ENCODE data around the gene BCAS3.

The BCAS3 gene

DNA sequence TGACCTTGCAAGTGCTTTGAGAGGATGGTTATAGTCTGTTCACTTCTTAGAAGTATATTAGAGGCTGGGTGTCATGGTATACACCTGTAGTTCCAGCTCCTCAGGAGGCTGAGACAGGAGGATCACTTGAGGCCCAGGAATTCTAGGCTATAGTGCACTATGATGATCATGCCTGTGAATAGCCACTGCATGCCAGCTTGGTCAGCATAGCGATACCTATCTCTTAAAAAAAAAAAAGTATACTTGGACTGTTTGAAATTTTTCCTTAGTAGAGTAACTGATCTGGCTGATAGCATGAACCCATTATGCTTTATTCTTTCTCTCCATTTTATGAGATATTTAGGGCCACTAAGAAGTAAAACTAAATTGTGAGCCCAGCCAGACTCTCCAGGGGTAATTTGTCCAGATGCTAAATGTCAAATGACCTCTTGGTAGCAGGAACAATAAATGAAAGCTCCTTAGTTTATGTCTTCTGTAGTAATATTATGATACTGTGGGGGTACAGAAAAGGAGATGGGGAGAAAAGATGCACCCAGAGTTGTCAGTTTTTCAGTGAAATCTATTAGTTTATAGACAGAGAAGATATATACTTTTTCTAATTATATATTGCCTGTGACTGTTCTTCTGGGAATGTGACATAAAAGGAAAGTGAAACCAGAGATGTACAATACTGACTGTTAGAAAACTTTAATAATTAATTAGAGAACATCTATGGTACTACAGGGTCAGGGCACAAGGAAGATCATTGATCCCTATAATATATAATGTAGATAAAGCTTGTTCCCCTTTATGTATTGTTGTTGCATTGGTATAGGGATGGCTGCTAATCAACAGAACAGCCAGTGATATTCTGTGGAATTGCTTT lies 386.7 kb downstream of the BCAS3 start:
- no peak for DNase-seq (ENCODE audit: low read depth in 2 of 2)

- no peak for DNase-seq (ENCODE audit: low read depth in 2 of 2)
These were observed 387.7 kb downstream of the BCAS3 start for GRCh38 chr17:61065263-61065773.

GRCh38 chr17:61066062-61066461 lies 388.4 kb downstream of the BCAS3 start:
- no peak for DNase-seq (ENCODE audit: low read depth in 2 of 2)

GRCh38 chr17:61070649-61071048 lies 393.0 kb downstream of the BCAS3 start:
- no peak for DNase-seq (ENCODE audit: low read depth in 2 of 2)

DNA sequence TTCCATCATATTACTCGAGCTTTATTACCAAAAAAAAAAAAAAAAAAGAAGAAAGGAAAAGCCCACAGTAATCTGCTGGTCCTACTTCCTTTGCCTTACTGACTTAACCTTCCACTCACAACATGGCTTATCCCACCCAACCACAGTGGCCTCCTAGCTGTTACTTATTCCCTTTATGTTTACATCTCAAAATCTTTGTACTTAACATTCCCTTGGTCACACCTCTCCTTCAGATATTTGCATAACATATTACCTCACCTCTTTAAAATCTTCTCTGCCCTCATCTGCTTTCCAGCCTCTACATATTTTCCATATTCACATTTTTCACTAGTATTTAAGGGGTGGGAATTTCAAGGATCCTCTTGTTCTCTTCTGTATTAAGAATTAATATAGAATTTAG lies 395.0 kb downstream of the BCAS3 start:
- no peak for DNase-seq (ENCODE audit: low read depth in 2 of 2)

DNA sequence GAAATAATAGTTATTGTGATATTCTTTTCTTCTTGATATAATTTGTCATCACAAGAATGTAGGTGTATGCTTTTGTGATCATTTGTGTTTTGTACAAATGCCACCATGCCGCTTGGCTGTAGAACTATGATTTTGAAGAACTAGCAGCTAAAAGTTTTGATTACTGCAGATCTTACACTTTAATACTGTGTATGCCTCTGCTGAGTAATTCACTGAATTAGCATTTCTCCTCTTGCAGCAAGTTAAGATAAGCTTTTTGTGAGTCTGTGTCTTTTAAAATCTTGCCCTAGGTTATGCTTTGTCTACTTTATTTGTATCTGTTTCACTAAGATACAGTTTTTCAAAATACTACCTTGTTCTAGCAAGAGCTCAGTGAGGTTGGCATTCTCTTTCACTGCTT lies 395.5 kb downstream of the BCAS3 start:
- DNase-seq (ENCODE audit: low read depth in 2 of 2), result no peak

DNA sequence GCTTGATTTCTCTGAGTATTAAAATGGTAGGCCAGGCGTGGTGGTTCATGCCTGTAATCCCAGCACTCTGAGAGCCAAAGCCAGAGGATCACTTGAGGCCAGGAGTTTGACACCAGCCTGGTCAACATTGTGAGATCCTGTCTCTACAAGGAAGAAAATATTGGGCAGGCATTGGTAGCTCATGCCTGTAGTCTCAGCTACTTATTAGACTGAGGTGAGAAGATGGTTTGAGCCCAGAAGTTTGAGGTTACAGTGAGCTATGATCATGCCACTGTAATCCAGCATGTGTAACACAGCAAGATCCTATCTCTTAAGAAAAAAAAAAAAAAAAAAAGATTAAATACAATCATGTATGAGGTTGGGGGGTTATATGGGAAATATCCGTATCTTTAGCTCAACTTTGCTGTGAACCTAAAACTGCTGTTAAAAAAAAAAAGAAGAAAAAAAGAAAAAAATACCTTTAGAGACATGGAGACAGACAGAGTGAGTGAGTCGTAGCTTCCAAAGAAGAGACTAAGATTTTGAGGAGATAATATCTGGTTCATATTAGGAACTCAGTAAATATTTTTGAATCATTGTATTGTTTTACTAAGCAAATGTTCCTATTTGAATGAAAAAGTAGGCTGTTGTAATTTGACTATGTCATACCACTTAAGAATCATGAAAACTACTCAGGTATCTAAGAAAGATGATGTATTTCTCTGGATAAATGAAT lies 396.3 kb downstream of the BCAS3 start:
- no peak for DNase-seq (ENCODE audit: low read depth in 2 of 2)

DNA sequence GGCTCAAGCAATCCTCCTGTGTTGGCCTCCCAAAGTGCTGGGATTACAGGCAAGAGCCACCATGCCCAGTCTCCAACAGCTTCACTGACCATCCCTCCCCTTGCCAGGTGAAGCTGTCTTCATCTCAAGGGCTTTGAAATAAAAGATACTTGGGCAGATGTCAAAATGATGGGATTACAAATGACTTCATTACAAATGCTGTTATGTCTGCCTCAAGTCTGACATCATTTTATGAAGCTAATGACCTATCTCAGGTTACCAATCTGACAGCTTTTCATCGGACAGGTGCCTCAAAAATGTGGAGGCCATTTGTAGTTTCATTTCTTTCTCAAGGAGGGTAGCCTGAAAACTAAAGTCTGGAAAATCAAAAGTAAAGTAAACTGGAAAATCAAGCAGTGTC lies 398.3 kb downstream of the BCAS3 start:
- DNase-seq (ENCODE audit: low read depth in 2 of 2), result no peak

DNA sequence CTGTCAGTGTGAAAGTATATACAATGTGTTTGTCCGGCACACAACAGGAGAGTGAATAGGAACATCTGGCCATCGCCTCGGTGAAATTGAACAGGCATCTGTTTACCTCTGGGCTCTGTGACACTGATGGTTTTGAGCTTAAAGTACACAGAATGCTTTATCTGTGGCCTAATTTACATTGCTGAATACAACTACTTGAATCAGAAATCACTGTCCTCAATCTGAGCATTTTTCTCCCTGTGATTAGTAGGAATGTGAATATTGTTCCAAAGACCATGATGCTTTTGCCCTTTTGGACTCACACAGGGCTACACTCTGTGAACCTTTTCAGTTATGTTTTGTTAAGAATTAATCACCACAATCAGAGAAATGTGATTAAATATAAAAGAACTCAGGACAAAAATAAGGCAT lies 399.0 kb downstream of the BCAS3 start:
- no peak for DNase-seq (ENCODE audit: low read depth in 2 of 2)

- DNase-seq (ENCODE audit: low read depth in 2 of 2), result no peak
These were observed 404.3 kb downstream of the BCAS3 start for GRCh38 chr17:61081959-61082358.

GRCh38 chr17:61084260-61084659 lies 406.6 kb downstream of the BCAS3 start:
- DNase-seq (ENCODE audit: low read depth in 2 of 2), result no peak

DNA sequence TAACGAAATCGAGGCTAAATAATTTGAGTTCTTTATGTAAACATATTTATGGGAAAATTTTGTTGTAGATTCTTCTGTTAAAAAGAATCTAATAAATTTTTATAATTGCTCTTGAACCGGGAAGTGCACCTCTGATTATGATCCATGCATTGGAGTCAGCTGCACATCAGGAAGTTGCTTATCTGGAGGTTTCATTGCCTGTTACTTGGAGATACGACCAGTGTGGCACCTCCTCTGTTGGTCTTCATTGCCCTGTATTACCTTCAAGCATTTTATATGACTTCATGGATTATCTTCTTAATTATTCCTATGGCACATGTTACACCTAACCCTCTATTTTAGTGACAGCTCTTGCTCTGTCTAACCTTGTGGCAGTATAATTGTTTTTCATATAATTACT lies 409.4 kb downstream of the BCAS3 start:
- no peak for DNase-seq (ENCODE audit: low read depth in 2 of 2)

DNA sequence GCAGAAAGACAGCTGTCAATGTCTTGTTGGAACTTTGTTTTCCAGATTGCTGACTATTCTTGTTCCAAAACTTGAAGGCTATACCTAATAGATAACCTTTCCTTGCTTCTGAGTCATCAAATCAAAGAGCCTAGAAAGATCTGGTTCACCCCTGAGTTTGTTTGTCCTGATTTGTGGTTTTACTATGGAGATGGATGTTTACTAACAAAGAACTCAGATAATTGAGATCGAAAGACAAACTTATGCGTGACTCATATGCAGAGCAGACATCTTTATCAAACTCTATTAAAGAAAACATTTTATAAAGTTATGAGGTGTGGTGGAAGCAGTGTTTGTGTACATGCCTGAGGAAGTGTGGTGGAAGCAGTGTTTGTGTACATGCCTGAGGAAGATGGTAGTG lies 410.9 kb downstream of the BCAS3 start:
- DNase-seq (ENCODE audit: low read depth in 2 of 2), result no peak

- DNase-seq (ENCODE audit: low read depth in 2 of 2), result no peak
These were observed 413.4 kb downstream of the BCAS3 start for GRCh38 chr17:61091096-61091495.

DNA sequence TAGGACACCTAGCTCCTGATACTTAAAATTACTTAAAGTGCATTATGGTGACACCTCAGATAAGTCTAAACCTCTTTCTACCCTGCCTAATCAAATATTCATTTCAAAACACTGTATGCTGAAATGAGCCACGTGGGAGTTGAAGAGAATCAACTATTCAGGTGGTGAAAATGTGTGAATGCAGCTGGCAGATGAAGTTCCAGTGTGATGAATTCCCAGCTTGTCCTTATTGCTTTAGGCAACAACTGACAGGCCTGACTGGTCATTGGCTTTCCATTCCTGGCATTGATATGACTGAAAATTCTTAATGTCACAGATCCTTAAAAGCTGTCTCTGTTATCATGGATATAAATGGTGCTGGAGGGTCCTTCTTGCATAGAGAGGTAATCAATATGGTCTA lies 420.1 kb downstream of the BCAS3 start:
- no peak for DNase-seq (ENCODE audit: low read depth in 2 of 2)

GRCh38 chr17:61106354-61106753 lies 428.7 kb downstream of the BCAS3 start:
- no peak for DNase-seq (ENCODE audit: low read depth in 2 of 2)

DNA sequence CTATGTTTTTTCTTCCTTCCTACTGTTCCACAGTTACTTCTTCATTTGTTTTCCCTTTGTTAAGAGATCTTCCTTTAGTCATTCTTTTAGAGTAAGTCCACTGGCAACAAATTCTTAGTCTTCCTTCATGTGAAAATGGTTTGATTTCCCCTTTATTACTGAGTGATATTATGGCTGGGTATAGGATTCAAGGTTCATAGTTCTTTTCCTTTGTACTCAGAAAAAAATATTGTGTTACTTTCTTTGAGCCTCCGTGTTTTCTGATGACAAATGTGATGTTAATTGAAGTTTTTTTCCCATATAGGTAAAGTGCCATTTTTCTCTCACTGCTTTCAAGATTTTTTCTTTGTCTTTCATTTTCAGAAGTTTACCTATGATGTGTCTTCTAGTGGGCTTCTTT lies 438.9 kb downstream of the BCAS3 start:
- DNase-seq (ENCODE audit: low read depth in 2 of 2), result no peak

- no peak for DNase-seq (ENCODE audit: low read depth in 2 of 2)
These were observed 440.3 kb downstream of the BCAS3 start for GRCh38 chr17:61117983-61118382.

DNA sequence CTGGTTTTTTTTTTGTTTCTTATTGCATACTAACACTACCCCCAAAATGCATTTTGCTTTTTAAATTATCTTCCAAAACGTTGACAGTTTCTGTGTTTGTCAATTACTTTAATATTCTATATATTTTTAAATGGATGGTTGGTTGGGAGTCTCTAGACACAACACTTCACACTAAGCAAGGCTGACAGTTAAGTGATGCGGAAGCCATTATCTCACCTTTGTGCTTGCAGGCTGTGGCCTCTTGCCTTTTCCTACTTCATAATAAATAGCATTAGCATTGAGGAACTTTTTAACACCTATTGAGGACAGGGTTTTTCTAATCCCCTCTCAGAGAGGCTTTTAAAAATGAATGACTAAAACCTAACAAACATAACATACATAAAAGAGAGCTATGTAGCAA lies 441.2 kb downstream of the BCAS3 start:
- DNase-seq (ENCODE audit: low read depth in 2 of 2), result no peak

DNA sequence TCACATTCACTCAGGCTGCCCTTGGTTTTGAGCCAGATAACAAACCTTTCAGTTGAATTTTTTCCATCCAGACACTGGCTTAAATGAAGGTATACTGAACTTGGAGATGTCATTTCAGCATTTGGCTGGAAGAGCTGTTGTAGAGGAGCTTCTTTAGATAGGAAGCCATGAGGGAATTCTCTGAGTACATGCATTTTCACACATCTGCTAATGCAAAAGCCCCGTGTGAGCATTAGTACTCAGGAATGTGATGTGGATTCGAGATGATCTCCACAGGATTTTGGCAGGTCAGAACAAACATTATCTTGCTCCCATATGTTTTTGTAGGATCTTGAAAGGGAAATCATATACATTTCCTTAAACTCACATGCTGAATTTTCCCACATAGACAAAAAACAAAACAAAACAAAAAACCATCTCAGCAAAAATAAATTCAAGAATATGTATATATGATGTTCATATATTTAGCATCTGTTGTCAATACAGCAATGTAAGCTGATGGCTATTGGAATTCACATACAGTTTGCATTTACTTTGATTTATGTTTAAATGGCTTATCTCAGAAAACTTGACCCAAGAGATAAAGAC lies 444.8 kb downstream of the BCAS3 start:
- DNase-seq (ENCODE audit: low read depth in 2 of 2), result no peak

DNA sequence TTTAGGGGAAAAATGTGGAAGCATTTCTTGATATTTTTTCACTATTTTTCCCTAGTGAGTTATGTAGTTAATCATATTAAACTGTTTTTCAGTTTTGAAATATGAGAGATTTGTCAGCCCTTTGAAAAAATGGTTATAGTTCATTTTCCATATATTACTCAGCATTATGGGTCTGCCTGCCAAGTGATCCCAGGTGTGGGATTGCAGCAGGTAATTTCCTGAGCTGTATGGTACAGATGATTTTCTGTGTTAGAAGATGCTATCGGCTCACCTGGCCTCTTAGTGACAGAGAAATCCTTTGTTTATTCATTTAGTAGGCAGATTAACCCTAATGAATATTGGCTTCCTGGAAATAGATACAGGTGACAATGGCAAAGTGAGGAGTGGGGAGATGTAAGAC lies 446.9 kb downstream of the BCAS3 start:
- DNase-seq (ENCODE audit: low read depth in 2 of 2), result no peak

DNA sequence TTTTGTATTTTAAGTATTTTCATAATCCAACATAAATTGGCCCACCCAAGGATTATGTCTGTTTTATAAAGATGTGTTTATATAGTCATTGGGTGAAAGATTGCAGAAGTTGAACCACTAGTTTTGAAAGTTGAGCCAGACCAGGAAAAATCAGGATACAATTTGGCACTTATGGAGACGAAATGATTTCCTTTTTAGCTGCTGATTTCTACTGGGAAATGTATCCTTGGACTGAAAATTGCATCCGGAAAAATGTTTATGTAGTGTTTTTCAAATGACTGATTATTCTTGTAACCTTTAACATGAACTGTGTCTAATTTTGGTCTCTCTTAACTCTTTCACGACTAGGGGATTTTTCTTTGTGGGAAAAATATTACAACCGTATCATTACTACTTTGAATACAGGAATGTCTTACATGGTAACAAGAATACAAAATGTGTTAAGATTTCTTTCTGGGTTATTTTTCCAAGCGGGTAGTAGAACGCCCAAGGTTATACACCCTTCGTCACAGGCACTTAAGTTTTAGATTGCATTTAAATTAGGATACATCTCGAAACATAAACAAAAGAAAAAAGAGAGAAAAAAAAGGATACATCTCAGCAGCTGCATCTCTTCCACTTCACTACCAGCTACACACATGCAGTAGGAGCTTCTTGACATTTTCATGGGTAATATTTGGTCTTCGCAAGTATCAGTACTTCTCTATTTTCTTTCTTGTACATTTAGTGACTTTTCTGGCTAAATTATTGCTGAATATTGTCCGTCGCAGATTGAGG lies 449.0 kb downstream of the BCAS3 start:
- DNase-seq (ENCODE audit: low read depth in 2 of 2), result no peak

Measured in stimulated activated CD4-positive, alpha-beta T cell treated with anti-CD3 and anti-CD28 coated beads, Interleukin-15, amount 100 ng/mL, for 48 hours (primary cell).